HG02840 (cell line): ENCODE data around the gene THADA.
A peak's percentile ranks its signal among the peaks of the same experiment; 100 is the strongest.
"Not testable (repeated sequence)": the region's sequence is repeated elsewhere in the genome, so short reads cannot be mapped to it uniquely, and the experiment has no call there.

ENCODE experiments used
- ATAC-seq: cut with Tn5 transposase; IDR thresholded peaks from one replicate; pipeline ENCODE4 v1.9.1; 2021; ENCODE audit warnings: mild to moderate bottlenecking, moderate library complexity, moderate number of reproducible peaks; ENCODE audit not compliant: unreplicated experiment, low FRiP score

Gene THADA

GRCh38 chr2:43396344-43396743 lies 199.5 kb downstream of the THADA start:
- ATAC-seq = not testable (repeated sequence)

GRCh38 chr2:43393918-43394317 lies 201.9 kb downstream of the THADA start:
- ATAC-seq = no peak

GRCh38 chr2:43391878-43392215 lies 204.0 kb downstream of the THADA start:
- ATAC-seq = no peak

- ATAC-seq = no peak
Measured at GRCh38 chr2:43391201-43391877, 204.5 kb downstream of the THADA start.

GRCh38 chr2:43389581-43390466 lies 206.0 kb downstream of the THADA start:
- ATAC-seq = no peak

GRCh38 chr2:43388371-43388770 lies 207.5 kb downstream of the THADA start:
- no peak for ATAC-seq

- ATAC-seq = peak; percentile 77
Measured at GRCh38 chr2:43387092-43388062, 208.5 kb downstream of the THADA start.

- not testable (repeated sequence) for ATAC-seq
Measured at GRCh38 chr2:43386679-43387078, 209.2 kb downstream of the THADA start.

- ATAC-seq = no peak
Measured at GRCh38 chr2:43384143-43384542, 211.7 kb downstream of the THADA start.

GRCh38 chr2:43383533-43383932 lies 212.3 kb downstream of the THADA start:
- no peak for ATAC-seq

- ATAC-seq = no peak
Measured at GRCh38 chr2:43379494-43379893, 216.3 kb downstream of the THADA start.

- no peak for ATAC-seq
Measured at GRCh38 chr2:43377327-43377726, 218.5 kb downstream of the THADA start.

- no peak for ATAC-seq
Measured at GRCh38 chr2:43376523-43377198, 219.2 kb downstream of the THADA start.

GRCh38 chr2:43375746-43376522 lies 219.9 kb downstream of the THADA start:
- no peak for ATAC-seq

- ATAC-seq = no peak
Measured at GRCh38 chr2:43372416-43373081, 223.3 kb downstream of the THADA start.

- ATAC-seq = no peak
Measured at GRCh38 chr2:43370705-43371104, 225.1 kb downstream of the THADA start.

- ATAC-seq = no peak
Measured at GRCh38 chr2:43370146-43370545, 225.7 kb downstream of the THADA start.

- ATAC-seq = no peak
Measured at GRCh38 chr2:43368483-43369385, 227.1 kb downstream of the THADA start.
